ENCODE data around the gene TMEM51.

Gene TMEM51

GRCh38 chr1:15262003-15262377 is 108.4 kb downstream of the TMEM51 start:
- DNase-seq (ENCODE audit: low read depth in 1 of 2, low spot score in 1 of 2) = no peak
- H3K27ac ChIP-seq (replicated peaks) = no peak overlapping the region
- no peak for TF ChIP-seq GABPA (IDR thresholded peaks at IDR 0.05; ENCODE audit: low read depth)
- TF ChIP-seq POLR2AphosphoS5 (IDR thresholded peaks at IDR 0.05; ENCODE audit: low read depth) = no peak
- no peak for TF ChIP-seq REST (IDR thresholded peaks at IDR 0.05; ENCODE audit: insufficient replicate concordance, low read depth)
- TF ChIP-seq CTCF (IDR thresholded peaks at IDR 0.05; ENCODE audit: insufficient read depth, low read length) = no peak
- no peak for TF ChIP-seq SPI1 (IDR thresholded peaks at IDR 0.05; ENCODE audit: borderline replicate concordance, low read depth)
- no peaks in the 10 kb centered on the region for H3K27me3 ChIP-seq (ENCODE audit: insufficient read depth, poor library complexity, severe bottlenecking)
- H3K4me3 ChIP-seq (replicated peaks; ENCODE audit: insufficient read depth, low read length) = no peak overlapping the region

GRCh38 chr1:15262706-15263105 is 109.2 kb downstream of the TMEM51 start:
- TF ChIP-seq SPI1 (IDR thresholded peaks at IDR 0.05; ENCODE audit: borderline replicate concordance, low read depth) (no peak), REST (IDR thresholded peaks at IDR 0.05; ENCODE audit: insufficient replicate concordance, low read depth) (no peak), CTCF (IDR thresholded peaks at IDR 0.05; ENCODE audit: insufficient read depth, low read length) (no peak), POLR2AphosphoS5 (IDR thresholded peaks at IDR 0.05; ENCODE audit: low read depth) (no peak), GABPA (IDR thresholded peaks at IDR 0.05; ENCODE audit: low read depth) (no peak)
- no peak overlapping the region for H3K4me3 ChIP-seq (replicated peaks; ENCODE audit: insufficient read depth, low read length)
- no peak for DNase-seq (ENCODE audit: low read depth in 1 of 2, low spot score in 1 of 2)
- no peaks in the 10 kb centered on the region for H3K27me3 ChIP-seq (ENCODE audit: insufficient read depth, poor library complexity, severe bottlenecking)
- H3K27ac ChIP-seq (replicated peaks) = no peak overlapping the region

GRCh38 chr1:15264769-15265168 is 111.2 kb downstream of the TMEM51 start:
- H3K27ac ChIP-seq (replicated peaks) = no peak overlapping the region
- no peak for DNase-seq (ENCODE audit: low read depth in 1 of 2, low spot score in 1 of 2)
- TF ChIP-seq SPI1 (IDR thresholded peaks at IDR 0.05; ENCODE audit: borderline replicate concordance, low read depth) (no peak), GABPA (IDR thresholded peaks at IDR 0.05; ENCODE audit: low read depth) (no peak), CTCF (IDR thresholded peaks at IDR 0.05; ENCODE audit: insufficient read depth, low read length) (no peak), REST (IDR thresholded peaks at IDR 0.05; ENCODE audit: insufficient replicate concordance, low read depth) (no peak), POLR2AphosphoS5 (IDR thresholded peaks at IDR 0.05; ENCODE audit: low read depth) (no peak)
- no peak overlapping the region for H3K4me3 ChIP-seq (replicated peaks; ENCODE audit: insufficient read depth, low read length)
- H3K27me3 ChIP-seq (ENCODE audit: insufficient read depth, poor library complexity, severe bottlenecking) = no peaks in the 10 kb centered on the region
